SK-N-SH (cell line): ENCODE results near the gene PGRMC2. TPM values are rescaled to one million over a fixed set of nuclear protein-coding genes. Genes with fewer than 3 reads are reported as not detected.

ENCODE experiments used
- CTCF ChIA-PET: fragments of 300-600, 350-600 bp; formaldehyde crosslinking; extraction: SDS; loops from one replicate; lab custom pipeline; 2021; lab: Yijun Ruan, JAX
- POLR2A ChIA-PET: fragments of 350-600 bp; sonication (Branson Sonifier 250); formaldehyde crosslinking; extraction: SDS; loops from one replicate; lab custom pipeline; 2020; ENCODE audit warnings: antibody characterized with exemption, inconsistent platforms; lab: Yijun Ruan, JAX
- DNase-seq: peaks from one replicate; pipeline ENCODE4 v3.0.0; 2012
- H2AFZ ChIP-seq: fragments of 200-600 bp; sonication (generic); 2 replicates; pipeline ENCODE4 v1.8.1; 2016; ENCODE audit warnings: antibody characterized with exemption, mild to moderate bottlenecking, low read depth
- H3F3A ChIP-seq: fragments of 200-600 bp; sonication (generic); replicated peaks from 2 replicates; pipeline ENCODE3; 2016; ENCODE audit warnings: antibody characterized with exemption, mild to moderate bottlenecking; ENCODE audit not compliant: insufficient read depth
- H3K27ac ChIP-seq, 2 experiments: fragments of 200-500 bp in 1 of 2; fragments of 200-600 bp in 1 of 2; sonication (Bioruptor generic) in 1 of 2; sonication (generic), shearing (Covaris generic) in 1 of 2; 2 replicates each; pipeline versions ENCODE4 v1.5.1 to v1.6.1; 2014 to 2016; ENCODE audit warnings: low read depth in 2 of 2, inconsistent platforms in 1 of 2, low read length in 1 of 2, mild to moderate bottlenecking in 1 of 2, mixed read lengths in 1 of 2
- H3K27me3 ChIP-seq: fragments of 200-600 bp; sonication (generic), shearing (Covaris generic); 2 replicates; pipeline ENCODE4 v1.6.1; 2016; ENCODE audit warnings: mixed run types; ENCODE audit not compliant: insufficient read depth
- H3K36me3 ChIP-seq, 2 experiments: fragments of 200-500 bp in 1 of 2; fragments of 200-600 bp in 1 of 2; sonication (Bioruptor generic) in 1 of 2; sonication (generic) in 1 of 2; replicated peaks in 1 of 2; 2 replicates each; pipeline versions ENCODE3 to v1.5.1; 2014 to 2016; ENCODE audit warnings: low read length in 1 of 2, mild to moderate bottlenecking in 1 of 2; ENCODE audit not compliant: insufficient read depth in 2 of 2, control insufficient read depth in 1 of 2
- H3K4me1 ChIP-seq, 2 experiments: fragments of 200-500 bp in 1 of 2; fragments of 200-600 bp in 1 of 2; sonication (Bioruptor generic) in 1 of 2; sonication (generic), shearing (Covaris generic) in 1 of 2; 2 replicates each; pipeline versions ENCODE4 v1.5.1 to v1.6.1; 2014 to 2016; ENCODE audit warnings: low read depth in 1 of 2, low read length in 1 of 2, mixed run types in 1 of 2; ENCODE audit not compliant: insufficient read depth in 2 of 2, control insufficient read depth in 1 of 2
- H3K4me2 ChIP-seq: fragments of 200-600 bp; sonication (generic), shearing (Covaris generic); 2 replicates; pipeline ENCODE4 v1.6.1; 2017; ENCODE audit warnings: mixed run types
- H3K4me3 ChIP-seq, 2 experiments: fragments of 200-500 bp in 1 of 2; fragments of 200-600 bp in 1 of 2; sonication (Bioruptor generic) in 1 of 2; sonication (generic), shearing (Covaris generic) in 1 of 2; 2 replicates each; pipeline versions ENCODE4 v1.5.1 to v1.8.1; 2014 to 2016; ENCODE audit warnings: low read depth in 2 of 2, inconsistent platforms in 1 of 2, low read length in 1 of 2, mild to moderate bottlenecking in 1 of 2, mixed read lengths in 1 of 2, moderate library complexity in 1 of 2
- H3K79me2 ChIP-seq: fragments of 200-600 bp; sonication (generic); 2 replicates; pipeline ENCODE4 v1.8.1; 2017; ENCODE audit warnings: mild to moderate bottlenecking; ENCODE audit not compliant: insufficient read depth
- H3K9ac ChIP-seq: fragments of 200-600 bp; sonication (generic); 2 replicates; pipeline ENCODE4 v1.6.1; 2017; ENCODE audit warnings: mixed run types
- H3K9me2 ChIP-seq: fragments of 200-600 bp; sonication (generic); 2 replicates; pipeline ENCODE4 v1.6.1; 2017; ENCODE audit warnings: mixed run types
- H3K9me3 ChIP-seq: fragments of 200-600 bp; sonication (generic); 2 replicates; pipeline ENCODE4 v1.6.1; 2017; ENCODE audit warnings: mixed run types, mild to moderate bottlenecking, moderate library complexity
- H4K20me1 ChIP-seq: fragments of 200-600 bp; sonication (generic); 2 replicates; pipeline ENCODE4 v1.6.1; 2017; ENCODE audit warnings: mild to moderate bottlenecking, mixed run types; ENCODE audit not compliant: insufficient read depth
- CHD2 ChIP-seq: fragments of 150-350 bp; IDR thresholded peaks from 2 replicates; pipeline ENCODE4 v1.6.1; 2018; ENCODE audit warnings: low read length; ENCODE audit not compliant: partially characterized antibody
- ELF1 ChIP-seq: IDR thresholded peaks from 2 replicates; pipeline ENCODE4 v1.4.0; 2012
- EP300 ChIP-seq, 2 experiments: IDR thresholded peaks; 2 replicates each; pipeline versions ENCODE4 v1.4.0 to v1.6.1; 2012; ENCODE audit warnings: borderline replicate concordance in 1 of 2, low read depth in 1 of 2, low read length in 1 of 2
- EZH2phosphoT487 ChIP-seq: fragments of 200-600 bp; sonication (generic); IDR thresholded peaks from 2 replicates; pipeline ENCODE4 v1.6.1; 2017; ENCODE audit warnings: low read depth, mixed run types, mild to moderate bottlenecking, antibody characterized with exemption, moderate library complexity, borderline replicate concordance
- FOSL2 ChIP-seq: IDR thresholded peaks from 2 replicates; pipeline ENCODE4 v1.4.0; 2012; ENCODE audit warnings: low read depth, mild to moderate bottlenecking, moderate library complexity, borderline replicate concordance
- FOXM1 ChIP-seq: IDR thresholded peaks from 2 replicates; pipeline ENCODE4 v1.4.0; 2012; ENCODE audit warnings: low read depth, mild to moderate bottlenecking
- GATA2 ChIP-seq: sonication (generic); formaldehyde crosslinking; IDR thresholded peaks from 2 replicates; pipeline ENCODE4 v1.5.0; 2020; ENCODE audit warnings: mild to moderate bottlenecking, missing genetic modification reagents
- IRF3 ChIP-seq: fragments of 150-350 bp; IDR thresholded peaks from 2 replicates; pipeline ENCODE4 v1.6.1; 2016; ENCODE audit warnings: mild to moderate bottlenecking, low read depth, low read length
- JUND ChIP-seq: IDR thresholded peaks from 2 replicates; pipeline ENCODE4 v1.4.0; 2012
- MAX ChIP-seq: IDR thresholded peaks from 2 replicates; pipeline ENCODE4 v1.4.0; 2012; ENCODE audit warnings: low read depth
- MEF2A ChIP-seq: IDR thresholded peaks from 2 replicates; pipeline ENCODE4 v1.4.0; 2012; ENCODE audit warnings: low read depth, borderline replicate concordance
- MXI1 ChIP-seq: IDR thresholded peaks from 2 replicates; pipeline ENCODE4 v1.6.1; 2012; ENCODE audit warnings: mild to moderate bottlenecking, low read depth, low read length, improper control_type of control experiment
- NFIC ChIP-seq: IDR thresholded peaks from 2 replicates; pipeline ENCODE4 v1.4.0; 2012; ENCODE audit warnings: borderline replicate concordance
- RAD21 ChIP-seq: IDR thresholded peaks from 2 replicates; pipeline ENCODE4 v1.6.1; 2012; ENCODE audit warnings: mild to moderate bottlenecking, low read length
- RFX5 ChIP-seq: IDR thresholded peaks from 2 replicates; pipeline ENCODE4 v1.6.1; 2012; ENCODE audit warnings: mild to moderate bottlenecking, improper control_type of control experiment, low read length
- RXRA ChIP-seq: IDR thresholded peaks from 2 replicates; pipeline ENCODE4 v1.4.0; 2012; ENCODE audit warnings: low read depth, mild to moderate bottlenecking, borderline replicate concordance
- SIN3A ChIP-seq: IDR thresholded peaks from 2 replicates; pipeline ENCODE4 v1.6.1; 2012; ENCODE audit warnings: low read depth, mild to moderate bottlenecking, low read length, moderate library complexity, borderline replicate concordance
- SMC3 ChIP-seq: IDR thresholded peaks from 2 replicates; pipeline ENCODE4 v1.6.1; 2012; ENCODE audit warnings: low read depth, low read length, improper control_type of control experiment
- TCF12 ChIP-seq: IDR thresholded peaks from 2 replicates; pipeline ENCODE4 v1.4.0; 2012
- whole genome bisulfite sequencing: methylation state at CpG from one replicate; pipeline ENCODE4 v1.1.6; 2017; ENCODE audit warnings: low lambda C conversion rate; 5-methylcytosine and 5-hydroxymethylcytosine counted together
- polyA plus RNA-seq, 3 experiments: library from polyadenylated mRNA; depleted of rRNA; stranded (reverse); fragments of >200 nt; gene quantifications; 2 replicates each; pipeline ENCODE4 v1.2.3, GENCODE V29; 2012

The PGRMC2 gene
- polyA plus RNA-seq, 1 of the 3 experiments (the other 2 are of a cell fraction) = 18.2 TPM

DNA sequence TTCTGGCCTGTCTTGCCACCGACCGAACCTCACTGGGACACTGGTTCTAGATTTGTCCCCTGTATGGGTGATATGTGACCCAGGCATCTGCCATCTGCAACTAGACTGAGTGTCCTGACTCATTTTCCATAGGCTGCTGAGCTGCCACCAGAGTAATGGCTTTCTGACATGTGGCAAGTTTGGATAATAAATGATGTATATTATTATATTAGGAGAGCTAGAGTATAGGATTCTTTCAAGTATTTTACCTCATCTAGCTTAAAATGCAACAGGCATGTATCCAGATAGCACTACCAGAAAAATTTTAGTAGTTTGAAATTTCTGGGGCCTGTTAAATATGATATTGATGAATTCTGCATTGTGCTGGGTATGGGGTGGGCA, 15.8 kb upstream of the PGRMC2 start:
- no peak overlapping the region for H3K4me3 ChIP-seq
- H3K9me2 ChIP-seq = no peaks in the 10 kb centered on the region
- POLR2A ChIA-PET = no interaction called here
- no peak overlapping the region for H3K9ac ChIP-seq
- H3K4me2 ChIP-seq = no peak overlapping the region
- no peaks in the 10 kb centered on the region for H3F3A ChIP-seq
- H3K27me3 ChIP-seq = no peaks in the 10 kb centered on the region
- H4K20me1 ChIP-seq = no peaks in the 10 kb centered on the region
- no peaks in the 10 kb centered on the region for H3K79me2 ChIP-seq
- no peak overlapping the region for H2AFZ ChIP-seq
- no peak for TF ChIP-seq SMC3
- TF ChIP-seq SIN3A = no peak
- TF ChIP-seq RFX5 = no peak
- no peak for TF ChIP-seq EZH2phosphoT487
- TF ChIP-seq ELF1 = no peak
- no peak for TF ChIP-seq NFIC
- TF ChIP-seq IRF3 = no peak
- no peak for TF ChIP-seq CHD2
- H3K9me3 ChIP-seq = no peaks in the 10 kb centered on the region
- H3K4me1 ChIP-seq = no peaks in the 10 kb centered on the region
- no peak for DNase-seq
- H3K27ac ChIP-seq = no peak overlapping the region
- 100% methylated on average over 2 of the region's 2 CpGs for WGBS
- H3K36me3 ChIP-seq = peaks cover 0 to 4% of the 10 kb centered on the region in 2 experiments
- CTCF ChIA-PET = interaction anchor here (1.0 to 1.2 kb wide), 2 partner anchors 11 to 15 kb away, joined by 3 read pairs; no protein-coding TSS in a partner anchor

DNA sequence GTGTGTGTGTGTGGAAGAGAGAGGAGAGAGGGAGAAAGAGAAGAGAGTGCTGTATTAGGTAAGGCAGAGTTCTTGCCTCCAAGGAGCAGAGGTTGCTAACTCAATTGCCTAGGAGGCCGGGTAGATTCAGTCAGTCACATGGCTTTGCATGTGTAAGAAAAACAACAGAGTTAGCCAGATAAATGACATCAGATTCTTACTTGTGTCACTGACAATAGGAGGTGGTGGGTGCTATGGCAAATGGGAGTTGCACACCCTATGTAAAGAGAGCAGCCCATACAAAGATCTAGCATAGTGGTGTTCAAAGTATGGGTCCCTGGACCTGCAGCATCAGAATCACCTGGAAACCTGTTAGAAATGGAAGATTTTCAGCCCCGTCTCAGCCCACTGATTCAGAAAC, 14.4 kb upstream of the PGRMC2 start:
- Histone ChIP-seq H4K20me1 (no peaks in the 10 kb centered on the region), H3K4me3 (no peak overlapping the region), H3K9me3 (no peaks in the 10 kb centered on the region), H3K4me1 (no peaks in the 10 kb centered on the region), H3K27ac (no peak overlapping the region), H3K9me2 (no peaks in the 10 kb centered on the region), H3F3A (no peaks in the 10 kb centered on the region), H3K36me3 (peaks cover 0 to 4% of the 10 kb centered on the region in 2 experiments), H3K9ac (no peak overlapping the region), H2AFZ (no peak overlapping the region), H3K27me3 (no peaks in the 10 kb centered on the region)
- no peak for DNase-seq
- WGBS = 97% methylated on average over 2 of the region's 2 CpGs
- CTCF ChIA-PET = no interaction called here
- POLR2A ChIA-PET = no interaction called here
- TF ChIP-seq MEF2A = no peak
- TF ChIP-seq MXI1 = no peak
- TF ChIP-seq IRF3 = no peak
- no peak for TF ChIP-seq EP300 (IDR thresholded peaks at IDR 0.05; ENCODE audit: borderline replicate concordance in 1 of 2, low read depth in 1 of 2, low read length in 1 of 2)
- no peak for TF ChIP-seq TCF12
- TF ChIP-seq JUND = no peak
- no peak for TF ChIP-seq CHD2
- no peak for TF ChIP-seq MAX
- TF ChIP-seq RAD21 = no peak
- no peak for TF ChIP-seq GATA2
- TF ChIP-seq RXRA = no peak
- TF ChIP-seq SMC3 = no peak
- TF ChIP-seq FOXM1 = no peak
- no peak for TF ChIP-seq FOSL2
- TF ChIP-seq, all 33 proteins: peak for 0
- Histone ChIP-seq H3K79me2 (no peaks in the 10 kb centered on the region), H3K4me2 (no peak overlapping the region)
